H9 (cell line): ENCODE data around the gene NBEAL1. TPM values are rescaled to one million over a fixed set of nuclear protein-coding genes. Genes with fewer than 3 reads are reported as not detected.
"Not testable (repeated sequence)": the region's sequence is repeated elsewhere in the genome, so short reads cannot be mapped to it uniquely, and the experiment has no call there.

Experiments
- DNase-seq: peaks from one replicate; pipeline ENCODE4 v3.0.0-alpha.2; 2017
- H2AFZ ChIP-seq: one replicate; pipeline ENCODE4 v1.6.1; 2013; ENCODE audit warnings: mild to moderate bottlenecking, low read length, control low read depth, moderate library complexity
- H2AK5ac ChIP-seq: 2 replicates; pipeline ENCODE4 v1.6.1; 2013; ENCODE audit warnings: low read length, control low read depth, mixed read lengths; ENCODE audit not compliant: insufficient read length
- H2BK120ac ChIP-seq: one replicate; pipeline ENCODE4 v1.6.1; 2013; ENCODE audit warnings: low read depth, mild to moderate bottlenecking, low read length, control low read depth, inconsistent platforms; ENCODE audit not compliant: poor library complexity, severe bottlenecking
- H2BK12ac ChIP-seq: 2 replicates; pipeline ENCODE4 v1.6.1; 2013; ENCODE audit warnings: low read length, control low read depth, mixed read lengths, low read depth; ENCODE audit not compliant: insufficient read length
- H2BK15ac ChIP-seq: 2 replicates; pipeline ENCODE4 v1.6.1; 2013; ENCODE audit warnings: low read depth, low read length, control low read depth
- H2BK20ac ChIP-seq: one replicate; pipeline ENCODE4 v1.6.1; 2013; ENCODE audit warnings: low read depth, mild to moderate bottlenecking, low read length, control low read depth, inconsistent platforms; ENCODE audit not compliant: poor library complexity, severe bottlenecking
- H2BK5ac ChIP-seq: 2 replicates; pipeline ENCODE4 v1.6.1; 2013; ENCODE audit warnings: low read length, control low read depth, mixed read lengths; ENCODE audit not compliant: insufficient read length
- H3K14ac ChIP-seq: 2 replicates; pipeline ENCODE4 v1.6.1; 2013; ENCODE audit warnings: low read length, control low read depth; ENCODE audit not compliant: insufficient read depth
- H3K18ac ChIP-seq: 2 replicates; pipeline ENCODE4 v1.6.1; 2013; ENCODE audit warnings: low read depth, mild to moderate bottlenecking, mixed read lengths, low read length, control low read depth; ENCODE audit not compliant: insufficient read length
- H3K23ac ChIP-seq: 2 replicates; pipeline ENCODE4 v1.6.1; 2013; ENCODE audit warnings: low read length, control low read depth, mixed read lengths, low read depth; ENCODE audit not compliant: insufficient read length
- H3K23me2 ChIP-seq: 2 replicates; pipeline ENCODE4 v1.6.1; 2013; ENCODE audit warnings: low read depth, mild to moderate bottlenecking, mixed read lengths, low read length, control low read depth; ENCODE audit not compliant: insufficient read length, poor library complexity, severe bottlenecking
- H3K27ac ChIP-seq: 2 replicates; pipeline ENCODE4 v1.5.1; 2013; ENCODE audit warnings: low read length, control low read depth, mixed read lengths, low read depth; ENCODE audit not compliant: insufficient read length
- H3K27me3 ChIP-seq: 2 replicates; pipeline ENCODE4 v1.6.1; 2013; ENCODE audit warnings: low read length, control low read depth, inconsistent platforms; ENCODE audit not compliant: insufficient read depth
- H3K4ac ChIP-seq: 2 replicates; pipeline ENCODE4 v1.6.1; 2013; ENCODE audit warnings: low read depth, mild to moderate bottlenecking, control low read depth, inconsistent platforms, low read length, moderate library complexity
- H3K4me1 ChIP-seq: 2 replicates; pipeline ENCODE4 v1.6.1; 2013; ENCODE audit warnings: low read length, control low read depth, inconsistent platforms; ENCODE audit not compliant: insufficient read depth
- H3K4me2 ChIP-seq: 2 replicates; pipeline ENCODE4 v1.6.1; 2013; ENCODE audit warnings: low read length, control low read depth, mixed read lengths; ENCODE audit not compliant: insufficient read length, insufficient read depth
- H3K56ac ChIP-seq: 2 replicates; pipeline ENCODE4 v1.6.1; 2013; ENCODE audit warnings: low read depth, mild to moderate bottlenecking, mixed read lengths, low read length, control low read depth; ENCODE audit not compliant: insufficient read length
- H3K79me1 ChIP-seq: 2 replicates; pipeline ENCODE4 v1.6.1; 2013; ENCODE audit warnings: low read depth, mild to moderate bottlenecking, moderate library complexity, low read length, control low read depth, inconsistent platforms; ENCODE audit not compliant: insufficient read depth, poor library complexity, severe bottlenecking
- H3K79me2 ChIP-seq: 2 replicates; pipeline ENCODE4 v1.6.1; 2013; ENCODE audit warnings: low read length, control low read depth, inconsistent platforms; ENCODE audit not compliant: insufficient read depth
- H3K9ac ChIP-seq: 2 replicates; pipeline ENCODE4 v1.6.1; 2013; ENCODE audit warnings: low read length, control low read depth, mixed read lengths; ENCODE audit not compliant: insufficient read length; ENCODE audit errors: extremely low read depth
- H3K9me3 ChIP-seq: one replicate; pipeline ENCODE4 v1.6.1; 2013; ENCODE audit warnings: low read depth, low read length, inconsistent platforms; ENCODE audit not compliant: control insufficient read depth
- H3T11ph ChIP-seq: one replicate; pipeline ENCODE4 v1.6.1; 2013; ENCODE audit warnings: mild to moderate bottlenecking, low read length, control low read depth, inconsistent platforms
- H4K20me1 ChIP-seq: one replicate; pipeline ENCODE4 v1.6.1; 2013; ENCODE audit not compliant: control insufficient read depth, insufficient read length, insufficient read depth
- H4K5ac ChIP-seq: 2 replicates; pipeline ENCODE4 v1.6.1; 2013; ENCODE audit warnings: low read depth, mild to moderate bottlenecking, mixed read lengths, low read length, control low read depth; ENCODE audit not compliant: insufficient read length
- H4K8ac ChIP-seq: replicated peaks from 2 replicates; pipeline ENCODE4 v1.6.1; 2013; ENCODE audit warnings: low read length, control low read depth, mixed read lengths, low read depth; ENCODE audit not compliant: insufficient read length
- H4K91ac ChIP-seq: 2 replicates; pipeline ENCODE4 v1.6.1; 2013; ENCODE audit warnings: low read depth, mild to moderate bottlenecking, moderate library complexity, mixed read lengths, low read length, control low read depth; ENCODE audit not compliant: insufficient read length
- H3K27ac Mint-ChIP-seq, 3 experiments: 2 replicates in 2 of 3; 3 replicates in 1 of 3; pipeline ENCODE4 v1.8.0; 2020 to 2021; ENCODE audit warnings: mixed read lengths in 3 of 3, mild to moderate bottlenecking in 1 of 3, moderate library complexity in 1 of 3
- H3K27me3 Mint-ChIP-seq: 2 replicates; pipeline ENCODE4 v1.8.0; 2021; ENCODE audit warnings: low read depth, mild to moderate bottlenecking, moderate library complexity, mixed read lengths
- H3K36me3 Mint-ChIP-seq, 3 experiments: 2 replicates in 2 of 3; 3 replicates in 1 of 3; pipeline ENCODE4 v1.8.0; 2020 to 2021; ENCODE audit warnings: low read depth in 3 of 3, mixed read lengths in 3 of 3; ENCODE audit not compliant: insufficient read depth in 1 of 3
- H3K4me1 Mint-ChIP-seq, 2 experiments: 2 replicates each; pipeline ENCODE4 v1.8.0; 2020; ENCODE audit warnings: mixed read lengths in 2 of 2
- H3K4me3 Mint-ChIP-seq, 2 experiments: 2 replicates in 1 of 2; 3 replicates in 1 of 2; pipeline ENCODE4 v1.8.0; 2020 to 2021; ENCODE audit warnings: mild to moderate bottlenecking in 2 of 2, mixed read lengths in 2 of 2, moderate library complexity in 1 of 2
- H3K9me3 Mint-ChIP-seq, 2 experiments: 2 replicates in 1 of 2; 3 replicates in 1 of 2; pipeline ENCODE4 v1.8.0; 2020; ENCODE audit warnings: mild to moderate bottlenecking in 2 of 2, mixed read lengths in 2 of 2, moderate library complexity in 1 of 2
- WGBS: extraction: QIAGEN DNeasy Blood & Tissue Kit; methylation state at CpG from one replicate; pipeline ENCODE4 v1.1.7; 2013; ENCODE audit warnings: missing lambda C conversion rate, low lambda C conversion rate, mixed read lengths; ENCODE audit not compliant: insufficient read length; ENCODE audit errors: extremely low coverage; 5-methylcytosine and 5-hydroxymethylcytosine counted together
- total RNA-seq: library from RNA; stranded (reverse); gene quantifications from 2 replicates; pipeline ENCODE4 v1.2.1, GENCODE V29; 2021
- TF ChIP-seq, protein P1 (sequence below): fragments of 200-600 bp; sonication (generic); conservative IDR thresholded peaks from 3 replicates; pipeline ENCODE4 v1.8.0; 2021; ENCODE audit warnings: antibody characterized with exemption, mild to moderate bottlenecking

NBEAL1 gene
- total RNA-seq, 1 experiment from 2014 or later = 10.1 TPM

DNA sequence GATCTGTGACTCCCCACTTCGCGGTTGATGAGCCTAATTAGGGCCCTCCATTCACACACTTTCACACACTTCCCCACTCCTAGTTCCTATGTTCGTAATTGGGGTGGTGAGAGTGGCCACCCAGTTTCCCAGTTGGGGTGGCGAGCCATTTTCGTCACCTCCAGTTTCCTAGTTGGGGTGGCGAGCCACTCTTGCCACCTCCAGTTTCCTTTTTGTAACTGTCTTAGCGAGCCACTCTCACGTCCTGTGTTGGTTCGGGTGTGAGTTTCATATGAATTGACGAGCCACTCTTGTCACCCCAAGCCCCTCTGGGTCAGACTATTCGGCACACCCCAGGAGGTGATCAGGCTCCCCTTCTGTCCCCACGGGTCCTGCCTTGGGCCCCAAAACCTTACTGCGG lies 238.1 kb downstream of the NBEAL1 start:
- Histone ChIP-seq H2BK12ac (no peak overlapping the region), H3K9me3 (no peaks in the 10 kb centered on the region), H3K27ac (no peak overlapping the region), H3K79me2 (no peaks in the 10 kb centered on the region), H3K18ac (no peak overlapping the region), H3K14ac (no peak overlapping the region), H4K5ac (no peak overlapping the region), H3K23me2 (no peaks in the 10 kb centered on the region), H4K8ac (no peak overlapping the region), H3K23ac (no peak overlapping the region), H2AK5ac (no peak overlapping the region), H3K9ac (no peak overlapping the region), H2AFZ (no peak overlapping the region), H3T11ph (no peak overlapping the region), H3K27me3 (no peaks in the 10 kb centered on the region), H2BK20ac (no peak overlapping the region), H2BK5ac (no peak overlapping the region), H3K79me1 (no peaks in the 10 kb centered on the region), H4K91ac (no peak overlapping the region), H3K56ac (no peak overlapping the region), H3K4me1 (no peaks in the 10 kb centered on the region), H4K20me1 (no peaks in the 10 kb centered on the region), H2BK15ac (no peak overlapping the region), H3K4ac (no peak overlapping the region), H3K4me2 (no peak overlapping the region), H2BK120ac (no peak overlapping the region)
- Mint-ChIP-seq H3K27ac (peak overlapping the region in 1 of 3 experiments; percentile 57; a peak in 2 of 7 replicates), H3K36me3 (peaks cover 21 to 44% (median 33%) of the 10 kb centered on the region in 3 experiments), H3K4me3 (no peak overlapping the region), H3K9me3 (no peaks in the 10 kb centered on the region), H3K4me1 (no peaks in the 10 kb centered on the region), H3K27me3 (no peaks in the 10 kb centered on the region)
- WGBS = no CpG with 5 or more reads among the region's 13 CpGs
- TF ChIP-seq, protein P1, sequence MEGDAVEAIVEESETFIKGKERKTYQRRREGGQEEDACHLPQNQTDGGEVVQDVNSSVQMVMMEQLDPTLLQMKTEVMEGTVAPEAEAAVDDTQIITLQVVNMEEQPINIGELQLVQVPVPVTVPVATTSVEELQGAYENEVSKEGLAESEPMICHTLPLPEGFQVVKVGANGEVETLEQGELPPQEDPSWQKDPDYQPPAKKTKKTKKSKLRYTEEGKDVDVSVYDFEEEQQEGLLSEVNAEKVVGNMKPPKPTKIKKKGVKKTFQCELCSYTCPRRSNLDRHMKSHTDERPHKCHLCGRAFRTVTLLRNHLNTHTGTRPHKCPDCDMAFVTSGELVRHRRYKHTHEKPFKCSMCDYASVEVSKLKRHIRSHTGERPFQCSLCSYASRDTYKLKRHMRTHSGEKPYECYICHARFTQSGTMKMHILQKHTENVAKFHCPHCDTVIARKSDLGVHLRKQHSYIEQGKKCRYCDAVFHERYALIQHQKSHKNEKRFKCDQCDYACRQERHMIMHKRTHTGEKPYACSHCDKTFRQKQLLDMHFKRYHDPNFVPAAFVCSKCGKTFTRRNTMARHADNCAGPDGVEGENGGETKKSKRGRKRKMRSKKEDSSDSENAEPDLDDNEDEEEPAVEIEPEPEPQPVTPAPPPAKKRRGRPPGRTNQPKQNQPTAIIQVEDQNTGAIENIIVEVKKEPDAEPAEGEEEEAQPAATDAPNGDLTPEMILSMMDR = no peak
- DNase-seq = no peak

GRCh38 chr2:203253422-203254095 lies 238.9 kb downstream of the NBEAL1 start:
- not testable (repeated sequence) for H3K9me3 ChIP-seq, H3T11ph ChIP-seq, H4K20me1 ChIP-seq, H3K18ac ChIP-seq, H2BK5ac ChIP-seq, H3K14ac ChIP-seq, H3K56ac ChIP-seq, H3K23me2 ChIP-seq, H2BK120ac ChIP-seq, H3K4me1 Mint-ChIP-seq, H2BK12ac ChIP-seq, H3K27ac ChIP-seq, H4K91ac ChIP-seq, H3K23ac ChIP-seq, H2BK20ac ChIP-seq, H3K4me2 ChIP-seq, H4K5ac ChIP-seq, H3K27me3 ChIP-seq, H2BK15ac ChIP-seq, H3K4me1 ChIP-seq, H3K9me3 Mint-ChIP-seq, H3K4ac ChIP-seq, H3K79me2 ChIP-seq, H3K9ac ChIP-seq, H3K4me3 Mint-ChIP-seq, H2AFZ ChIP-seq, H3K79me1 ChIP-seq, DNase-seq, H4K8ac ChIP-seq, H2AK5ac ChIP-seq, H3K27ac Mint-ChIP-seq, H3K27me3 Mint-ChIP-seq
- H3K36me3 Mint-ChIP-seq = peaks cover 21 to 44% (median 36%) of the 10 kb centered on the region in 3 experiments
- WGBS = no CpG with 5 or more reads among the region's 10 CpGs
